T-helper 22 cell (primary cell): ENCODE results near the gene RELL1.

Experiments used
- DNase-seq: peaks from one replicate; pipeline ENCODE4 v3.0.0-alpha.2; 2020; ENCODE audit warnings: low read depth

RELL1 gene

DNA sequence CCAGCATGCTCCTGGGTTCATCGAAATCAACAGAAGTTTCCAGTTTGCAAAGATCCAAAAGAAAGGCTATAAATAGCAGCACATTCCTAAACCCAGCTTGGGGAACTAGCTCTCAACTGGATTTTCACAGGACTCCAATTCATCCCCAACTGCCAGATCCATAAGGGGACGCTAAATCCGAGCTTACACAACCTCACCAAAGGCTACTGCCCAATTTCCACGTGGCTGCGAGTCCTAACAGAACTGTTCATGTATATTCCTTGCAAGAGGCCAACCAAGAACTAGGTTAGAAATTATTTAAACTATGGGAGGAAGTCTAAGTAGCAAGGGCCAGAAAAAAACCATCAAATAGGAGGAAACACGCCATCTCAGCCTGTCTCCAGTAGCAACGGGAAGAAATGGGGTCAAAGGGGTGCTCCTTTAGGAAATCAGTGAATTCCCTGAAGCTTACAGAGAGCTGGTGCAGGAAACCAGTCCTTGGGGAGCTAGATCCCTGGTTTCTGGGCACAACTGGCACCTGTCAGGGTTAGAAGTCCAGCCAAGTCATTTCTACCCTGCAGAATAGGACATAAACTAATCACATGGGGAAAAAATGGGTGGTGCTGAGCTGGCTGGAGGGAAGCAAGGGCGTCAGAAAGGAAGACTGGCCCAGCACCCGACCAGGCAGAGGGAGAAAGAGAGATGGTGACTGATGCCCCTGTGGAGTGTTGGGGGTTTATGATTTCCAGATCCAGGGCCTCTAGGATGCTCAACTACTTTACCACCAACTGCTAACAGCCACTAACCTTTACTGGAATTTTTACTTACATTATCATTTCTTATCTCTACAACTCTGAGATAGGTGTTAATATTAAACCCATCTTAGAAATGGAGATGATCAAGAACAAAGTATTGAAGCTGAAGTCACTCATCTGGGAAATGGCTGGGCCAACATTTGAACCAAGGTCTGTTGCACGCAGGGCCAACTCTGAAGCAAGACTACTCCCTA lies 20.5 kb downstream of the RELL1 start:
- DNase-seq = no peak

DNA sequence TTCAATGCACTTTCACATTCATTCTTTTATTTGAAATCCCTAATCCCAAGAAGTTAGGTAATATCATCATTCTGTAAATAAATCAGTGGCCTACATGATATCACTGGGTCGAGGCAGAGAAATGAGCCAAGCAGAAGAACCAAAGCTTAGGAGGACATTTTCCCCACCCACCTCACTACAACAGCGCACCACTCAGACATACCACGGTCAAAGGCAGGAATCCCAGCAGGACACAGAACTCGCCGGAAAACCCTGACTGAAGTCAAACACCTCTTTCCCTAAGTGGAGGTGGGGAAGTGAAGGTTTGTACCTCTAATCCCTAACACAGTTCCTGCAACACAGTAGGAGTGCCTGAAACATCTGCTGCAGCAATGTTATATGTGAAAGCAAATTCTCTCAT lies 21.5 kb downstream of the RELL1 start:
- no peak for DNase-seq

DNA sequence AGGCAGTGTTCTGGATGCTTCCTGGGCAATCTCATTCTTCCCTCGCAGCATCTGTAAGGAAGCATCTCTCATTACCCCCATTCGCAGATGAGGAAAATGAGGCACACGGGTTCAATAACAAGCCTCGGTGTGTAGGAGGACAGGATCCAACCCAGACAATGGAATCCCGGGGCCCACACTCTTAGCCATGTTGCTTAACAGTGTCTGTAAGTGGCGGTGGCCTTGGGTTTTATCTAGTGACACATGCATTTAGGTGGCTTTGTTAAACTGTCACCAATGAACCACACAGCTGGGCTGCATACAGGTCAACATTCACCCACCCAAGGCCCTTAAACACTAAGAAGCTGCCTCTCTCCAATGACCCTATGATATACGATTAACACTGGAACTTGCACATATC lies 22.6 kb downstream of the RELL1 start:
- DNase-seq = no peak

DNA sequence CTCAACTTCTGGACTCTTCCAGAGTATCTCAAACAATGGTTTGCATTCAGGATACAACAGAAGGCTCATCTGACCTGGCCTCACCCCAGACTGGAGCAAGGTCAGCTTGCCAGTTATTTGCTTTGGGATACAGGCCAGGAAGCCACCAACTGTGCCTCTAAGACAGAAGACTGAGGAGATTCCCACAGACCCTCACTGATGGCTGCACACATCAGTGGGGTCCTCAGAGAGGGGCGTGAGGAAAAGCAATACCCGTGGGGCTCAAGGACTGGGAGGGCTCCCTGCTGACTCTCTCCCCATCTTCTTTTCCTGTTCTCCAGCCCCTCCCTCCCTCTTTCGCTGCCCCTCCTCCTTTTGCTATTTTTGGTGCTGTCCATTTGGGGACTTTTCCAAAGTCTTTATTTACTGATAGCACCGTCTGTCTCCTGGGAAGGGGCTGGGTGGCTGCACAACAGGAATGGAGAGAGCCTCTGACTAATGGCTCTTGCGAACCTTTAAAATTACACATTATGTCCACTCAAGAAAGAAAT lies 23.2 kb downstream of the RELL1 start:
- DNase-seq = no peak

DNA sequence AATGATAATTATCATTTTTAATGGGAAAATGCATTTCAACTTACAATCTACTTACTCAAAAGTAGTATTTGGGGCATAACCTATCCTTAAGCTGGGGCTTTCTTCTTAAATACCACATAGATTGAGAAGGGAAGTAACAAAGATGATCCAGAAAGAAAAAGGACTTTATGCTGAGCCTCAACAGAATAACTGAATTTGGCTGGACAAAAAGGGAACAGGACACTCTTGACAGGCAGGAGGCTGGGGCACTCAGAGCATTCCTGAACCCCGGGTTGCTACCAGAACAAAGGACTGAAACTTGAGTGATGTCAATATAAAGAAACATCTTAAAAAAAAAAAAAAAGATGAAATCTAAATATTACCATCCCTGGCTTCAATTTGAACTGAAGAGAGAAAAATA lies 23.9 kb downstream of the RELL1 start:
- DNase-seq = no peak

DNA sequence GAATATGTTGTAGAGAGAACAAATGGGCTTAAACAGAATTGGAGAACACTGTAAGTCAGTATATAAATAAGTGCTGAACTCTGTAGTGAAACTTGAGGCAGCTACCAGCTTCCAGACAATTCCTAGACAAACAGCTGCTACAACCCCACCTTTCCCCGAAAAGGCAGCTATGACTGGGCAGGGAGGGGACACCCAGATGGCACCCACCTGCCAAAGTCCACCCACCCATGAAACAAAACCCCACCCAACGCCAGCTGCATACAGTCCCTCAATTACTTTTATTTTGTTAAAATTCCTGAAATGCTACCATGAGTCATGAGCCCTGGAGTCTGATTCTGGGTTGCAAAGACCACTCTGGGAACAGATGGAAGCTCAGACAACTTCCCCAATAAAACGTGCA lies 24.4 kb downstream of the RELL1 start:
- DNase-seq = no peak

DNA sequence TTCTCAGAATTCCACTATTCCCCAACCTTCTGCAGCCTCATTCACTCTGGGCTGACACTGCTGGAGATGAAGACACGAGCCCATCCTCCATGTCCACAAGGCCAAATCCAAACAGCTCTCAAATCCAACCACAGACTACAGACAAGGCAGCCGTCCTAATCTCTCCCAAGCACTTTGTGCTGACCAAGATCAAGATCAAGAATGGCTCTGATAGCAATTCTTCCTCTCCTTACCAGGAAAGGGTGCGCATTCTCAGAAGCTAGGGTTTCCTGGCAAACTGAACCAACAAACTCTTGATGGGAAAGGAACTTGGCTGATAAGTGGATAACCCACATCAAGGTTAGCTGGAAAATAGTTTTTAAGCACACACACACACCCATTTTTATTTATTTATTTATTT lies 26.5 kb downstream of the RELL1 start:
- DNase-seq = no peak

DNA sequence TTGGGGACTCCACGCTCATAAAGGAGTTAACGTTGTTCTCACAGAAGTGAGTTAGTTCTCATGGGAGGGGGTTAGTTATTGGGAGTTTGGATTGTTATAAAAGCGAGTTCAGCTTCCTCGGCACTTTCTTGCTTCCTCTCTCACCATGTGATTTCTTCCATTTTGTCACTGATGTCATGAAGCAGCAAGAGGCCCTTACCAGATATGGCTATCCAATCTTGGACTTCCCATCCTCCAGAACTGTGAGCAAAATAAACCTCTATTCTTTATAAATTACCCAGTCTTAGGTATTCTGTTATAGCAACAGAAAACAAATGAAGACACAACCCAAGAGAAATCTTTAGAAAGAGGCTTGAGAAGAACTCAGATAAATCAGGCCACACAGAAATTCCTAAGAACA lies 29.5 kb downstream of the RELL1 start:
- no peak for DNase-seq

DNA sequence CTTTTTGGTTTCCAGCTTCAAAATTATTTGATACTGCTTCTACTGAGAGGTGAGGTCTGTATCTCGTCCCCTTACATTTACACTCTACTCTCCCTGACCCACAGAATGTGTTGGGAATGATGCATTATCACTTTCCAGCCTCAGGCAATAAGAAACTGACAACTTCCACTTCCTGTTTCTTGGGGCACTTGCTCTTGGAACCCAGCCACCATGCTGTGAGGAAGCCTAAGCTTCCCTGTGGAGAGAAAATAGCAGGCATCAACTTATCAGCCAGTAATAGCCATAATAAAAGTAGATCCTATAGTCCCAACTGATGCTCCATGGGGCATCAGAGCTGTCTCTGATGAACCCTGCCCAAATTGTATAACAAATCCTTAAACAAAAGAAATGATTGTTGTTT lies 32.6 kb downstream of the RELL1 start:
- no peak for DNase-seq

DNA sequence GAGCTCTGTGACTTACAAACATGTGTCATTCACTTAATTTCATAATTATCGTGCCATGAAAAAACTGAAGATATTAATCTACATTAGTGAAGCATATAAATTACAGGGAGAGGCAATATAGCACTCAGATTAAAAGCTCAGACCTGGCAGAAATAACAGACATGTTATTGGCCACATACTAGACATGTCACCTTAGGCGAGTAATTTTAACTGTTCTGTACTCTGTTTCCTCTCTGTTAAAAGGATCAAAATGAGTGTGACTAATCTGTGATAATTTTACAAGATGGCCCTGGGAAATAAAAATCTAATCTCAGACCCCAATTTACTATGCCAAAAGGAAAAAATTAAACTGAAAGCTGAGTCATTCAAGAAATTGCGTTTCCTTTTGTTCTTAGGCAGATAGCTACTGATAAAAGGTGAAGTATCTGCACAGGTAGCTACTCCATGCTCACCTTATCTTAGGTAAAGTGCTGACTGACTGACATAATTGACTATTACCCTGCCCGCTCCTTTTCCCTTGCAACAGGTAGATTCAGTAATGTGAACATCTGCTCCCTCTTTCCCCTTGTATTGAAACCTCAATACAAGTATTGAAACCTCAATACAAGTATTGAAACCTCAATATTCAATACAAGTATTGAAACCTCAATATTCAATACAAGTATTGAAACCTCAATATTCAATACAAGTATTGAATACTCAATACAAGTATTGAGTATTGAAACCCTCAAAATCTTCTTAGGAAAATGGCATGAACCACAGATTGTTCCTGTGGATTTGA lies 33.2 kb downstream of the RELL1 start:
- DNase-seq = no peak

DNA sequence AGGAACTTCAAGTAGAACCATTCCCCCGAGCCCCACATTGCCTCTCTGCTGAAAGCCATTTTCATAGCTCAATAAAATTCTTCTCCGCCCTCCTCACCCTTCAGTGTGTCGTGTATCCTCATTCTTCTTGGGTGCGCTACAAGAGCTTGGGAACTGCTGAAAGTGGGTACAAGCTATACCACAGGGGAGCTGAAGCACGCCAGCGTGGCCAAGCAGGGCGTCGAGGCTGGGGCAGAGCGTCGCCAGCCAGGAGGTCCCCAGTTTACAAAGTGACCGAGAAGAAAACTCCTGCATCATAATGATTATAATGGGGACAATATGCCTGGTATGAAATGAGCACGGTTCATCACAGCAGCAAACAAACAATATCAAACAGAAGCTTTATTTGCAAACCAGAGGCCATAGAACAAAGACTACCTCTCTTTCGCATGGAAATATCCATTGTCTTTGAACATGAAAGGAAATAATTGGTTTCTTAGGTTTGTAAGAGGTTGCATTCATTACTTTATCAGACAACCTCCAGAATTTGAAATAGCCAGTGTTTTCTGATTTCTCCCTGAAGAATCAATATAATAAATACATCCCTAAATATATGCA lies 34.3 kb downstream of the RELL1 start:
- DNase-seq = no peak

DNA sequence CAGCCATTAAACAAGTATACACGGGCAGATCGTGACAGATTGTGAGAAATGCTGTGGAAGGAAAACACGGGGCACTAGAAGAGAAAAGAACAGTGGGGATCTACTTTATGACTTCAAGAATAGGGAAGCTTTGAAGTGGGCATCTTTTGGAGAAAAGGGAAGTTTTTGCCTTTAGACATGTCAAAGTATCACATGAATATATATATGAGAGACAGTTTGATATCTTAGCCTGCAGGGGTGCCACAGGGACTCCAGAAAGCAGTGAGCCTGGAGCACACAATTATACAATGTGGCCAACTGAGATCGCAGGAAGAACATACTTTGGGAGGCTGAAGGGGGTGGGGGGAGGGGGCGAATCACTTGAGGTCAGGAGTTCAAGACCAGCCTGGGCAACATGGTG lies 35.7 kb downstream of the RELL1 start:
- no peak for DNase-seq

DNA sequence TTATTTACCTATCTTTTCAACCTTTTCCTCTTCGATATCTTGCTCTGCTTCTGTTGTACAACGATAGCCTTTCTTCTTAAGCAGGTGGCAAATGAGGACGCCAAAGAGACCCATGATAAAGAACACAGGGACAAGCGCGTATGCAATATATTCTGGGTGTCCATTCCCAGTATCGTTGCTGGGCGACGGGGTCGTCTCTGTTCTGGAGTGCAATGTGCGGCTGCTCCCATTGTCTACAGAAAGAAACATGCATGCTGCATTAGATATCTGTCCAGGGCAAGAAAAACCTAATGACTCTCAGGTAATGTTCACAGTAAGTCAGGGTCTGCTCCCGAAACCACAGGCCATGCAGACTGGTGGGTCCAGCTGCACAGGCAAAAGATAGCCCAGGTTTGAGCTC lies 36.9 kb downstream of the RELL1 start:
- no peak for DNase-seq

DNA sequence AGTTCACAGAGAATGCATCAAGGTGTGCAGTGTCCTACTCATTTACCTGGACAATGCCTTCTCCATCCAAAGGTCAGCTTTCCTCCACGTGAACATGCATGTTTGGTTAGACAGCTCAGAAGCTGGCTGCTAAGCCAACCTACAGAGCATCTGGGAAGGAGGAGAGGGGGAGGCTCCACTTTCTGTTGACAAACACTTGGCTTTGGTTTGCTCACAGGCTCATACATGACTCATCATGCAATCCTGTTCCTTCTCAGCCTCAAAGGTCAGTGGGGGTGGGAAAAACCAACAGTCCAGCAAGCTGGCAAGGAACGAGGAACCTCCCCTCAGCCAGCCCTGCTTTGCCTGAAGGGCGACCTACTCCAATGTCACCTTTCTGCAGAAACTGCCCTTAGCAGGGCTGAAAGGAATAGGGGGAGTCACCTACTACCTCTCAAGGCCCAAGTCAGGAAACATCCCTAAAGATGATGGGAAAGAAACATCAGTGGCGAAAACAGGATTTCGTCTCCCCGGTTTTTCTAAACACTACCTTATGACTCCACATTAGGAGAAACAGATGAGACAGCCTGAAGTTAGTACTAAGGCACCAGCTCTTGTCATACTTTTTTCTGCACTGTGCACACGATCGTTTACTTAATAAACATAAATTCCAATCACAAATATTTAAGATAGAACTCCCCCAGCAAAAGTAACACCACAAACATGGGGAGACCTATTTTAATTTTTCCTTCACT lies 37.9 kb downstream of the RELL1 start:
- DNase-seq = no peak

DNA sequence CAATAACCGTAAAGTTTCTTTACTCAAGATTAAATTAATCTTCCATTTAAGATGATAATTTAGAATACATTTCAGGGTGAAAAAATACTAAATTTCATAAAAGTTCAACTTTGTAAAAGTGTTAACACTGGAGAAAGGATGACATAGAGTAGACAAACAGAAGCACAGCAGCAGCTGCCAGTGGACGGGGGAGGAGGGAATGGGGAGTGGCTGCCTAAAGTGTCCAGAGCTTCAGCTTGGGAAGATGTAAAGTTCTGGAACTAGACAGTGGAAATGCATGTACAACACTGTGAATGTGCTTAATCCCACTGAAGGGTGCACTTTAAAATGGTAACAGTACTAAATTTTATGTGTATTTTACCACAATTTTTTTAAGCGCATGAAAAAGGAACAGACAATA lies 39.9 kb downstream of the RELL1 start:
- no peak for DNase-seq

DNA sequence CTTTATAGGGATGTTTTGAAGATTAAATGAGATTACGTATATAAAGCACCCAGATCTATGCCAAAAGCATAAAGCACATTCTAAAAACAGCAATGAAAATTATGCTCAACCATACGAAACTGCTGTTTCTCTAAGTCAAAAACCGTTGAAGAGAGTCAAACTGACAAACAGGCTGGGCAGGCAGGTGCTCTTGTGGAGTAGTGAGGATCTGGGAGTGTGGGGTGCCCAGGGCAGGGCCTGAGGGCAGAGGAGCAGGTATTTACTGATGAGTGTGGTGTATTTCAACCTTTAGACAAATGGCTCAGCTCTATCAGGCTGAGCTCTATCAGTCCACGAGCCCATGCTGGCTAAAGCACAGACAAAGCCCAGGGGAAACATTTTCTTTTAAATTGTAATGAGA lies 40.4 kb downstream of the RELL1 start:
- DNase-seq = no peak

DNA sequence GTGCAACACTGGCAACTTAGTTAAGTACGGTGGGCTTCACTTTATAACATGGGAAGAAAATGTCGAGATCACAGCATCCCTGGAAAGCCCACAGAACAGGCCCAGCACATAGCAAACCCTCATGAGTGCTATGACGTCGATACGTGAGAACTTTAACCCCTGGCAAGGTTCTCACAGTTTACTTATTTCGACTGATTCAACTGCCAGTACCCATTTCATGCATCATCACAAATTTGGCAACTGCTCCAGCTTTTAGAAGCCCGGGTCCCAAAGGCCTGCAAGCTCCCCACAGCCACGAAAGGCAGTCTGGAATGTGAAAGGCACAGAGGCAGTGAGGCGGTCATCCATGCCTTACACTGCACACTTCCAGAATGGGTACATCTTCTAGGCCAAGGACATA lies 41.2 kb downstream of the RELL1 start:
- DNase-seq = no peak

DNA sequence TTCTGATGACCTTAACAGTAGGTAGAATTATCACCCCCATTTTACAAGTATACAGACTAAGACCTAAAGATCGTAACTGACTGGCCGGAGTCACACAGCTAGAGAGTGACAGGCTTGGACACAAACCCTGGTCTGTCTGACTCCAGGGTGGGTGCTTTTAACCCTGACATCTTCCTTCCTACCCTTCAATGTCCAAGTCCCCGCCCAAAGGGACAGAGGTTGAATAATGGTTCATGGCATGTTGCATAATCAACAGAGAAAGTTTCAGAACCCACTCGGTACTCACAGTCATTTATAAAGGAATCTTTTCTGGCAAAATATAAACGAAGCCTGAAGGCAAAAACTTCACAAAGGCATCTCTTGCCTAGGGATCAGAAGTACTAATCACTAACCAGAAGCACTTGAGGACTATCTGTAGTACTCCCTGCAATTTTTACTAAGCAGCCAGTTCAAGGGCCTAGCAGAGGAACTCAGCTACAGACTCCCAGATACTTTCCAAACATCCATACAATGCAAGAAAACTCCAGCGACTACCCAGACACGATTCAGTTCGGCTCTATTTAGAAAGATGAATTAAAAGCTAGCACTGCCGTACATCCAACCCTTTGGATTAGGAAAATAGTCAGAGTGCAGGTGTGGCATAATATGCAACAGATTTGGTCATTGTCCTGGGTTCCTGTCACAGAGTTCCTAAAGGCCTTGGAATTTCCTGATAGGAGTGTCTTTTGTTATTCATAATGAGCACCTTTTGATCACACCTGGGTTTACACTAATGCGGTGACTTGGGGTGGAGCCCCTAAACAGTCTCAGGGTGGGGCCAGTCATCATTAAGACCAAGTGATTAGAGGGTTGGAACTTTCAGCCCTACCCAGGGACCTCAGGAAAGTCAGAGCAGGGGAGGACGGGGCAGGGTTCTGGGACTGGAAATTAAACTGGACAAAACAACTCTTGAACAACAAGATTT lies 44.0 kb downstream of the RELL1 start:
- no peak for DNase-seq

DNA sequence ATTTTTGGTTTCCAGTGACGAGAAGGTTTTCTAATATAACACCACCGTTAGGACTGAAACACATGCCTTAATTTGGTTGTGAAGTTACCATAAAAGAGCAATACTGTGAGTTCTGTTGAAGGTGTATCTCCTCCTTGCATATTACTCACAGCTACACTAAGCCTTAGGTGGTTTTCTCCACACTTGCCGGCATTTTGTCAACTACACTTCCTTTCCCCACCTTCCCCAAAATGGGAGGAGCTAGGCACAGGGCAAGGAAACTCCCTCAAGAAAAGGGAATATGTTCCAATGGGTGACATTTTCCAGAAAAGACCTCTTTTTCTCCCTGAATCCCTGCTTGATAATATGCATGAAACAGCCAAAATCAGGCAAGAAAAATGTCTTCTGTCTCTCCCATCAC lies 44.8 kb downstream of the RELL1 start:
- no peak for DNase-seq

DNA sequence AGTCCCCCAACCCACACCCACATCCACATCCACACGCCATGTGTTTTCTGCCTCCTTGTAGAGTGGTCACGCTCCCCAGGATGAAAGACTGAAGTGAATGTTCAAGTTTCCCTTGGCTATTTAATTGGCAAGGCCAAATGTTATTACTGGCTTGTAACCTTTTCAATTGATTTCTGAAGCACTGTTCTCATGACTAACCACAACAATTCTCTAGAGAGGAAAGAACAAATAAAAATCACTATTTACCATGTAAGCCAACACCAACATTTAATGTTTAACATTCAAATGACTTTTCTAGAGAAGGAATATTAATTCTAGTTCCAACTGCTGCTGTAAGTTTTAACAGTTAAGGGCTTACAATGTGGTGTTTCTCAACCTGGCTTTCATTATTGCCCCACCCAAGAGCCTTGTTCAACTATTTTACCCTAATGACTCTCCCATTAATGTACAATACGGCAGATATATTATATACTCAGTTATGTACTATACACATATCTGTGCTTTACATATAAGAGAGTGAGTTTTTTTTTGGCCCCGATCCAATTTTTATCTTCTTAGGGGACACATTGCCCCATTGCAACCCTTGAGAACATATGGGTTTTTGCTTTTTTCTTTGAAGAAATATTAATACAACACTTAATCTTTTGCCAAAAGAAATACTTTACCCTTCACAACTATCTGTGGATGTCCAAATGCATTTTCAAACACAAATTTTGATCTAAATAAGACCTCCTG lies 46.5 kb downstream of the RELL1 start:
- DNase-seq = no peak
